K562 (cell line): ENCODE data around the gene KNSTRN. TPM values are rescaled to one million over a fixed set of nuclear protein-coding genes. Genes with fewer than 3 reads are reported as not detected.

Experiments used
- ADNP ChIP-seq: fragments of 200-800 bp; sonication (Bioruptor generic); IDR thresholded peaks from 2 replicates; pipeline ENCODE4 v1.6.1; 2016; ENCODE audit warnings: missing genetic modification characterization, missing compliant biosample characterization
- ARID1B ChIP-seq: fragments of 450-650 bp; IDR thresholded peaks from 2 replicates; pipeline ENCODE4 v1.6.1; 2016; ENCODE audit warnings: antibody characterized with exemption, mild to moderate bottlenecking, inconsistent platforms
- CREB3L1 ChIP-seq: fragments of 450-650 bp; IDR thresholded peaks from 2 replicates; pipeline ENCODE4 v1.6.1; 2014; ENCODE audit warnings: low read depth, mild to moderate bottlenecking, moderate library complexity, borderline replicate concordance
- CREM ChIP-seq: IDR thresholded peaks from 2 replicates; pipeline ENCODE4 v1.6.1; 2014; ENCODE audit warnings: antibody characterized with exemption, low read depth
- FOS ChIP-seq: IDR thresholded peaks from 3 replicates; pipeline ENCODE4 v1.6.1; 2011; ENCODE audit not compliant: insufficient read length; ENCODE audit errors: extremely low read depth
- GTF2B ChIP-seq: IDR thresholded peaks from 2 replicates; pipeline ENCODE4 v1.6.1; 2011; ENCODE audit not compliant: insufficient read length; ENCODE audit errors: extremely low read depth
- MNT ChIP-seq, 2 experiments: fragments of 450-650 bp; conservative IDR thresholded peaks; 2 replicates each; pipeline ENCODE4 v1.6.1; 2017; ENCODE audit warnings: mild to moderate bottlenecking in 2 of 2, moderate library complexity in 2 of 2
- NBN ChIP-seq: fragments of 450-650 bp; IDR thresholded peaks from 2 replicates; pipeline ENCODE4 v1.6.1; 2016; ENCODE audit warnings: low read depth, mild to moderate bottlenecking
- PBX2 ChIP-seq, 2 experiments: IDR thresholded peaks in 1 of 2; conservative IDR thresholded peaks in 1 of 2; 2 replicates each; pipeline ENCODE4 v1.6.1; 2016; ENCODE audit warnings: low read depth in 2 of 2, mild to moderate bottlenecking in 1 of 2, missing compliant biosample characterization in 1 of 2, missing genetic modification characterization in 1 of 2, moderate library complexity in 1 of 2
- PKNOX1 ChIP-seq: fragments of 450-650 bp; IDR thresholded peaks from 2 replicates; pipeline ENCODE4 v1.6.1; 2016
- SP2 ChIP-seq: IDR thresholded peaks from 2 replicates; pipeline ENCODE4 v1.6.1; 2011; ENCODE audit warnings: mild to moderate bottlenecking, low read depth, low read length, moderate library complexity; ENCODE audit not compliant: poor library complexity, severe bottlenecking; ENCODE audit errors: extremely low read depth
- TAF1 ChIP-seq: IDR thresholded peaks from 2 replicates; pipeline ENCODE4 v1.6.1; 2011; ENCODE audit warnings: mild to moderate bottlenecking, low read length, moderate library complexity; ENCODE audit not compliant: insufficient read depth, control insufficient read depth, severe bottlenecking; ENCODE audit errors: extremely low read depth
- TFAP4 ChIP-seq: sonication (generic); formaldehyde crosslinking; IDR thresholded peaks from 2 replicates; pipeline ENCODE4 v1.8.0; 2022; ENCODE audit warnings: missing genetic modification reagents, mild to moderate bottlenecking, moderate library complexity, borderline replicate concordance
- ZC3H4 ChIP-seq: sonication (generic); formaldehyde crosslinking; IDR thresholded peaks from 2 replicates; pipeline ENCODE4 v1.9.0; 2021; ENCODE audit warnings: missing genetic modification reagents, borderline replicate concordance
- ZNF696 ChIP-seq: fragments of 250-450 bp; sonication (Bioruptor Pico); conservative IDR thresholded peaks from 2 replicates; pipeline ENCODE4 v1.4.0; 2020; ENCODE audit warnings: mild to moderate bottlenecking, moderate library complexity
- polyA plus RNA-seq, 8 experiments: library from polyadenylated mRNA; depleted of rRNA in 4 of 8; stranded (reverse) in 5 of 8; unstranded in 3 of 8; fragments of >200 nt; fragmentation: Nextera tagmentation in 2 of 8; fragmentation: Illumina TruSeq in 1 of 8; extraction: Ambion mirVana in 2 of 8; extraction: Trizol in 1 of 8; gene quantifications; 2 replicates each; pipeline versions ENCODE4 v1.2.1 to v1.2.3, GENCODE V29; 2011 to 2014; ENCODE audit warnings: inconsistent platforms in 1 of 8, missing spikeins in 1 of 8
- total RNA-seq, 7 experiments: library from RNA; depleted of rRNA in 6 of 7; stranded (reverse); fragments of >200 nt in 6 of 7; fragmentation: Illumina TruSeq in 2 of 7; extraction: Trizol in 2 of 7; gene quantifications; 2 replicates each; pipeline versions ENCODE4 v1.2.1 to v1.2.3, GENCODE V29; 2011 to 2021; ENCODE audit warnings: low replicate concordance in 1 of 7

The KNSTRN gene
- total and polyA plus RNA-seq, 9 of the 15 experiments (the other 6 are each of a cell fraction or from before 2014, with no cell fraction given): 48.7 to 88.2 (median 66.3) TPM

- TF ChIP-seq PBX2 (CRISPR knock-in tag; IDR thresholded peaks at IDR 0.05; ENCODE audit: low read depth) (no peak), PBX2 (tag; conservative IDR thresholded peaks at IDR 0.05; ENCODE audit: low read depth) (0 out of 2 replicates have a peak, but pooled peaks have one; percentile 39), GTF2B (no peak), CREB3L1 (peak; percentile 72; the same call in 1 of the 2 replicates), TAF1 (peak; percentile 16), ARID1B (0 out of 2 replicates have a peak, but pooled peaks have one; percentile 25), ZC3H4 (no peak), ZNF696 (CRISPR knock-in tag) (no peak), ADNP (tag) (no peak), SP2 (peak; percentile 0), FOS (no peak), MNT (conservative IDR thresholded peaks at IDR 0.05) (peak in 1 of 2 experiments; percentile 29; a peak in 1 of 4 replicates), PKNOX1 (peak; percentile 73), NBN (0 out of 2 replicates have a peak, but pooled peaks have one; percentile 34), TFAP4 (CRISPR knock-in tag) (peak; percentile 89), CREM (peak; percentile 45; the same call in 1 of the 2 replicates)
These were observed 57.6 kb downstream of the KNSTRN start (continued) for GRCh38 chr15:40439960-40440742.
